CD14-positive monocyte (primary cell): ENCODE results near the gene GPR143. TPM values are rescaled to one million over a fixed set of nuclear protein-coding genes. Genes with fewer than 3 reads are reported as not detected.
A peak's percentile ranks its signal among the peaks of the same experiment; 100 is the strongest.

Source experiments
- DNase-seq, 3 donors: peaks; one replicate each; pipeline ENCODE4 v3.0.0-alpha.2; 2011 to 2022
- H2AFZ ChIP-seq: 2 replicates; pipeline ENCODE4 v1.6.0; 2012; ENCODE audit warnings: mild to moderate bottlenecking, low read depth, low read length, inconsistent platforms; ENCODE audit not compliant: insufficient read depth, poor library complexity, severe bottlenecking
- H3K27ac ChIP-seq, 2 donors: 1 replicate in 1 of 2; 2 replicates in 1 of 2; pipeline ENCODE4 v1.5.1; 2012 to 2013; ENCODE audit warnings: low read length in 2 of 2, control low read depth in 1 of 2, inconsistent platforms in 1 of 2, low read depth in 1 of 2, mild to moderate bottlenecking in 1 of 2
- H3K27me3 ChIP-seq, 2 donors: one replicate each; pipeline versions ENCODE4 v1.6.0 to v1.6.1; 2011 to 2013; ENCODE audit warnings: low read length in 2 of 2; ENCODE audit not compliant: control insufficient read depth in 2 of 2, insufficient read depth in 2 of 2
- H3K36me3 ChIP-seq, 2 donors: replicated peaks in 1 of 2; 1 replicate in 1 of 2; 2 replicates in 1 of 2; pipeline versions ENCODE4 v1.5.1 to v1.6.1; 2012 to 2013; ENCODE audit warnings: low read length in 2 of 2, control low read depth in 1 of 2, inconsistent platforms in 1 of 2, mild to moderate bottlenecking in 1 of 2; ENCODE audit not compliant: insufficient read depth in 2 of 2, control insufficient read depth in 1 of 2
- H3K4me1 ChIP-seq, 2 donors: 1 replicate in 1 of 2; 2 replicates in 1 of 2; pipeline versions ENCODE4 v1.5.1 to v1.6.1; 2012 to 2013; ENCODE audit warnings: low read length in 2 of 2, control low read depth in 1 of 2, inconsistent platforms in 1 of 2, mild to moderate bottlenecking in 1 of 2, moderate library complexity in 1 of 2; ENCODE audit not compliant: insufficient read depth in 2 of 2, control insufficient read depth in 1 of 2
- H3K4me2 ChIP-seq: replicated peaks from 2 replicates; pipeline ENCODE3; 2012; ENCODE audit warnings: low read length, moderate library complexity, mild to moderate bottlenecking; ENCODE audit not compliant: poor library complexity, severe bottlenecking; ENCODE audit errors: extremely low read depth
- H3K4me3 ChIP-seq, 3 experiments: fragments of 200-600 bp in 1 of 3; sonication (generic) in 1 of 3; replicated peaks in 1 of 3; 1 replicate in 2 of 3; 2 replicates in 1 of 3; pipeline ENCODE4 v1.5.1; 2011 to 2013; ENCODE audit warnings: low read length in 3 of 3, mild to moderate bottlenecking in 3 of 3, control low read depth in 2 of 3, low read depth in 2 of 3, inconsistent platforms in 1 of 3, moderate library complexity in 1 of 3
- H3K79me2 ChIP-seq: 2 replicates; pipeline ENCODE4 v1.6.0; 2012; ENCODE audit warnings: mild to moderate bottlenecking, control low read depth, inconsistent platforms, low read length, moderate library complexity; ENCODE audit not compliant: insufficient read depth
- H3K9ac ChIP-seq: 2 replicates; pipeline ENCODE4 v1.6.0; 2017; ENCODE audit warnings: low read length, mild to moderate bottlenecking; ENCODE audit not compliant: insufficient read depth, poor library complexity, severe bottlenecking
- H3K9me3 ChIP-seq, 2 donors: replicated peaks in 1 of 2; 1 replicate in 1 of 2; 2 replicates in 1 of 2; pipeline versions ENCODE4 v1.5.1 to v1.6.1; 2012 to 2013; ENCODE audit warnings: low read length in 2 of 2, control low read depth in 1 of 2; ENCODE audit not compliant: control insufficient read depth in 1 of 2, insufficient read depth in 1 of 2
- H4K20me1 ChIP-seq: 2 replicates; pipeline ENCODE4 v1.6.0; 2012; ENCODE audit warnings: mild to moderate bottlenecking, low read length, control low read depth, moderate library complexity; ENCODE audit not compliant: insufficient read depth
- H3K27ac Mint-ChIP-seq, 7 donors: one replicate each; pipeline ENCODE4 v1.8.0; 2020; ENCODE audit warnings: mild to moderate bottlenecking in 7 of 7, mixed read lengths in 7 of 7, moderate library complexity in 6 of 7, inconsistent platforms in 2 of 7
- H3K27me3 Mint-ChIP-seq, 3 donors: one replicate each; pipeline ENCODE4 v1.8.0; 2021 to 2022; ENCODE audit warnings: low read depth in 3 of 3, mild to moderate bottlenecking in 3 of 3, mixed read lengths in 3 of 3, moderate library complexity in 3 of 3, inconsistent platforms in 1 of 3
- H3K36me3 Mint-ChIP-seq, 2 donors: one replicate each; pipeline ENCODE4 v1.8.0; 2020; ENCODE audit warnings: mixed read lengths in 2 of 2, inconsistent platforms in 1 of 2, mild to moderate bottlenecking in 1 of 2
- H3K4me1 Mint-ChIP-seq: one replicate; pipeline ENCODE4 v1.8.0; 2020; ENCODE audit warnings: mild to moderate bottlenecking, mixed read lengths
- H3K4me3 Mint-ChIP-seq, 2 donors: one replicate each; pipeline ENCODE4 v1.8.0; 2020; ENCODE audit warnings: mild to moderate bottlenecking in 2 of 2, mixed read lengths in 2 of 2, moderate library complexity in 1 of 2
- H3K9me3 Mint-ChIP-seq, 7 donors: one replicate each; pipeline ENCODE4 v1.8.0; 2020 to 2022; ENCODE audit warnings: mixed read lengths in 7 of 7, mild to moderate bottlenecking in 6 of 7, moderate library complexity in 6 of 7, inconsistent platforms in 2 of 7
- CTCF ChIP-seq: fragments of 200-600 bp; IDR thresholded peaks from one replicate; pipeline ENCODE4 v1.8.0; 2022; ENCODE audit warnings: antibody characterized with exemption, mild to moderate bottlenecking
- WGBS: methylation state at CpG from one replicate; pipeline ENCODE4 v1.1.5; 2013; ENCODE audit warnings: missing lambda C conversion rate; ENCODE audit not compliant: insufficient coverage; 5-methylcytosine and 5-hydroxymethylcytosine counted together
- intact Hi-C, 2 donors: fragments of 100-400 bp; cut with micrococcal nuclease; formaldehyde crosslinking; loops; one replicate each; pipeline versions ENCODE4 v1.15.0 to v1.15.1; 2023
- polyA plus RNA-seq, 3 donors: library from polyadenylated mRNA; depleted of rRNA in 1 of 3; unstranded in 2 of 3; stranded (reverse) in 1 of 3; fragments of 300-500 nt in 2 of 3; fragments of >200 nt in 1 of 3; fragmentation: Illumina TruSeq in 2 of 3; gene quantifications; 1 replicate in 2 of 3; 2 replicates in 1 of 3; pipeline ENCODE4 v1.2.3, GENCODE V29; 2012 to 2021

Gene GPR143
- polyA plus RNA-seq, 3 donors = not detected

GRCh38 chrX:9745417-9746115 is 20.1 kb downstream of the GPR143 start:
- Histone ChIP-seq H4K20me1 (no peaks in the 10 kb centered on the region), H3K36me3 (no peaks in the 10 kb centered on the region), H3K4me1 (peaks cover 9 to 11% of the 10 kb centered on the region in 2 donors), H3K4me2 (no peak overlapping the region), H3K27ac (no peak overlapping the region), H3K9me3 (peaks cover 5 to 6% of the 10 kb centered on the region in 2 donors), H3K9ac (no peak overlapping the region), H3K79me2 (no peaks in the 10 kb centered on the region), H3K4me3 (no peak overlapping the region), H2AFZ (no peak overlapping the region), H3K27me3 (peaks cover 3 to 14% of the 10 kb centered on the region in 2 donors)
- H3K36me3 Mint-ChIP-seq = no peaks in the 10 kb centered on the region
- peak; percentile 2 to 11 (median 9) for DNase-seq
- intact Hi-C loops = no loop called here
- peaks cover 20% of the 10 kb centered on the region for H3K4me1 Mint-ChIP-seq
- TF ChIP-seq CTCF = no peak
- peaks cover 9 to 33% (median 12%) of the 10 kb centered on the region in 3 donors for H3K27me3 Mint-ChIP-seq
- H3K4me3 Mint-ChIP-seq = peak overlapping the region in 1 of 2 donors; percentile 46
- 0% methylated on average over 2 of the region's 11 CpGs for WGBS
- H3K27ac Mint-ChIP-seq = peak overlapping the region in 1 of 7 donors; percentile 7
- H3K9me3 Mint-ChIP-seq = peaks cover 4 to 19% (median 13%) of the 10 kb centered on the region in 7 donors

- DNase-seq = no peak
- H3K27me3 ChIP-seq = no peaks in the 10 kb centered on the region
- no peaks in the 10 kb centered on the region for H3K36me3 Mint-ChIP-seq
- H3K36me3 ChIP-seq = no peaks in the 10 kb centered on the region
- H3K4me3 Mint-ChIP-seq = no peak overlapping the region
- no peak overlapping the region for H3K4me3 ChIP-seq
- H3K27ac ChIP-seq = no peak overlapping the region
- no peak overlapping the region for H3K4me2 ChIP-seq
- H3K9ac ChIP-seq = no peak overlapping the region
- no peak for TF ChIP-seq CTCF
- no peaks in the 10 kb centered on the region for H3K9me3 ChIP-seq
- H2AFZ ChIP-seq = no peak overlapping the region
- no peaks in the 10 kb centered on the region for H3K79me2 ChIP-seq
- no peaks in the 10 kb centered on the region for H4K20me1 ChIP-seq
- intact Hi-C loops = no loop called here
- WGBS = 75% methylated on average over 1 of the region's 5 CpGs
- H3K4me1 ChIP-seq = no peaks in the 10 kb centered on the region
- peaks cover 0 to 5% (median 0%) of the 10 kb centered on the region in 7 donors for H3K9me3 Mint-ChIP-seq
- H3K27ac Mint-ChIP-seq = no peak overlapping the region
- no peaks in the 10 kb centered on the region for H3K4me1 Mint-ChIP-seq
- peaks cover 2 to 27% (median 11%) of the 10 kb centered on the region in 3 donors for H3K27me3 Mint-ChIP-seq
These were observed 26.5 kb downstream of the GPR143 start for GRCh38 chrX:9739130-9739529.
